Ishikawa (cell line): ENCODE measurements around the gene ZNF536.

Experiments used
- CEBPB ChIP-seq: IDR thresholded peaks from 2 replicates; pipeline ENCODE4 v1.6.1; 2012
- CREB1 ChIP-seq: IDR thresholded peaks from 2 replicates; pipeline ENCODE4 v1.6.1; 2012; ENCODE audit warnings: low read depth
- EGR1 ChIP-seq: IDR thresholded peaks from 2 replicates; pipeline ENCODE4 v1.6.1; 2012
- EP300 ChIP-seq: IDR thresholded peaks from 2 replicates; pipeline ENCODE4 v1.6.1; 2012; ENCODE audit warnings: borderline replicate concordance
- FOXM1 ChIP-seq: IDR thresholded peaks from 2 replicates; pipeline ENCODE4 v1.6.1; 2012; ENCODE audit warnings: low read depth, borderline replicate concordance
- MAX ChIP-seq: IDR thresholded peaks from 2 replicates; pipeline ENCODE4 v1.6.1; 2012
- NFIC ChIP-seq: IDR thresholded peaks from 2 replicates; pipeline ENCODE4 v1.6.1; 2012
- RAD21 ChIP-seq: IDR thresholded peaks from 2 replicates; pipeline ENCODE4 v1.6.1; 2012; ENCODE audit warnings: low read depth
- REST ChIP-seq: IDR thresholded peaks from 2 replicates; pipeline ENCODE4 v1.6.1; 2012; ENCODE audit warnings: low read depth, mild to moderate bottlenecking
- TAF1 ChIP-seq: IDR thresholded peaks from 2 replicates; pipeline ENCODE4 v1.6.1; 2012; ENCODE audit warnings: low read depth, mild to moderate bottlenecking
- TCF12 ChIP-seq: IDR thresholded peaks from 2 replicates; pipeline ENCODE4 v1.6.1; 2012; ENCODE audit warnings: low read depth
- TEAD4 ChIP-seq: IDR thresholded peaks from 2 replicates; pipeline ENCODE4 v1.6.1; 2012
- USF1 ChIP-seq: IDR thresholded peaks from 2 replicates; pipeline ENCODE4 v1.6.1; 2012
- YY1 ChIP-seq: IDR thresholded peaks from 2 replicates; pipeline ENCODE4 v1.6.1; 2012; ENCODE audit warnings: low read depth
- ZBTB7A ChIP-seq: IDR thresholded peaks from 2 replicates; pipeline ENCODE4 v1.6.1; 2012; ENCODE audit warnings: low read depth

Gene ZNF536

GRCh38 chr19:30367421-30367820 lies 4.8 kb upstream of the ZNF536 start:
- TF ChIP-seq FOXM1: no peak
- TF ChIP-seq ZBTB7A: no peak
- no peak for TF ChIP-seq TCF12
- no peak for TF ChIP-seq TEAD4
- TF ChIP-seq RAD21: no peak
- no peak for TF ChIP-seq TAF1
- TF ChIP-seq EP300: no peak
- TF ChIP-seq YY1: no peak
- no peak for TF ChIP-seq MAX
- TF ChIP-seq USF1: no peak
- no peak for TF ChIP-seq CREB1
- TF ChIP-seq CEBPB: no peak
- no peak for TF ChIP-seq EGR1
- no peak for TF ChIP-seq REST
- TF ChIP-seq NFIC: no peak

GRCh38 chr19:30369833-30370232 lies 2.4 kb upstream of the ZNF536 start:
- TF ChIP-seq FOXM1: no peak
- no peak for TF ChIP-seq MAX
- no peak for TF ChIP-seq YY1
- TF ChIP-seq TAF1: no peak
- TF ChIP-seq NFIC: no peak
- no peak for TF ChIP-seq ZBTB7A
- TF ChIP-seq EGR1: no peak
- TF ChIP-seq RAD21: no peak
- TF ChIP-seq EP300: no peak
- no peak for TF ChIP-seq TCF12
- TF ChIP-seq CREB1: no peak
- TF ChIP-seq USF1: no peak
- TF ChIP-seq CEBPB: no peak
- TF ChIP-seq REST: no peak
- TF ChIP-seq TEAD4: no peak

- TF ChIP-seq EP300: no peak
- TF ChIP-seq NFIC: no peak
- TF ChIP-seq REST: no peak
- TF ChIP-seq ZBTB7A: no peak
- TF ChIP-seq RAD21: no peak
- no peak for TF ChIP-seq USF1
- no peak for TF ChIP-seq TCF12
- TF ChIP-seq TAF1: no peak
- TF ChIP-seq CEBPB: no peak
- TF ChIP-seq YY1: no peak
These were observed 885 bp upstream of the ZNF536 start for GRCh38 chr19:30371161-30371836.

GRCh38 chr19:30373593-30373992 lies 1.4 kb downstream of the ZNF536 start:
- TF ChIP-seq EGR1 (no peak), TAF1 (no peak), REST (no peak), CREB1 (no peak), FOXM1 (no peak), USF1 (no peak), ZBTB7A (no peak), CEBPB (no peak), TEAD4 (no peak), NFIC (no peak), RAD21 (no peak), YY1 (no peak), EP300 (no peak), MAX (no peak), TCF12 (no peak)
